Renal cortex interstitium (tissue), 15 donors: ENCODE data around the gene TAS2R3. TPM values are rescaled to one million over a fixed set of nuclear protein-coding genes. Genes with fewer than 3 reads are reported as not detected.
A peak's percentile ranks its signal among the peaks of the same experiment; 100 is the strongest.
"Not testable (repeated sequence)": the region's sequence is repeated elsewhere in the genome, so short reads cannot be mapped to it uniquely, and the experiment has no call there.

Source experiments
- DNase-seq, 11 donors: peaks; one replicate each; pipeline ENCODE4 v3.0.0-alpha.2; 2013; ENCODE audit warnings: low read depth in 9 of 11, low spot score in 4 of 11; ENCODE audit errors: extremely low read depth in 1 of 11
- long read RNA-seq, 16 experiments: transcript quantifications; one replicate each; lab custom pipeline, GENCODE V29; 2026
- polyA plus RNA-seq, 3 donors: library from polyadenylated mRNA; unstranded; fragments of 120-200 nt; gene quantifications; one replicate each; pipeline ENCODE4 v1.2.1, GENCODE V29; 2013; ENCODE audit not compliant: insufficient read length in 3 of 3

TAS2R3 gene, protein sequence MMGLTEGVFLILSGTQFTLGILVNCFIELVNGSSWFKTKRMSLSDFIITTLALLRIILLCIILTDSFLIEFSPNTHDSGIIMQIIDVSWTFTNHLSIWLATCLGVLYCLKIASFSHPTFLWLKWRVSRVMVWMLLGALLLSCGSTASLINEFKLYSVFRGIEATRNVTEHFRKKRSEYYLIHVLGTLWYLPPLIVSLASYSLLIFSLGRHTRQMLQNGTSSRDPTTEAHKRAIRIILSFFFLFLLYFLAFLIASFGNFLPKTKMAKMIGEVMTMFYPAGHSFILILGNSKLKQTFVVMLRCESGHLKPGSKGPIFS
- polyA plus RNA-seq: under 1 TPM; 0.65 to 0.92 (median 0.82) TPM
- long read RNA-seq, donor 1: 0 reads
- long read RNA-seq, donor 2: 0 reads
- long read RNA-seq, donor 3: 0 reads
- long read RNA-seq, donor 4: 0 reads
- long read RNA-seq, donor 5: 0 reads
- long read RNA-seq, donor 6: 0 reads
- long read RNA-seq, donor 7: 0 reads
- long read RNA-seq, donor 8: 0 reads
- long read RNA-seq, donor 9, partial matches to known transcripts: 0 of 1 reads
- long read RNA-seq, donor 9, other reads (novel, unspliced or antisense): 0 of 1 reads
- long read RNA-seq, donor 10: 0 reads
- long read RNA-seq, donor 11: 0 reads
- long read RNA-seq, donor 12: 0 reads
- long read RNA-seq, donor 13: 0 reads
- long read RNA-seq, donor 14: 0 reads
- long read RNA-seq, donor 15, partial matches to known transcripts: 0 of 1 reads
- long read RNA-seq, donor 15, other reads (novel, unspliced or antisense): 0 of 1 reads
- long read RNA-seq, donor 16, partial matches to known transcripts: 0 of 1 reads
- long read RNA-seq, donor 16, other reads (novel, unspliced or antisense): 0 of 1 reads

DNA sequence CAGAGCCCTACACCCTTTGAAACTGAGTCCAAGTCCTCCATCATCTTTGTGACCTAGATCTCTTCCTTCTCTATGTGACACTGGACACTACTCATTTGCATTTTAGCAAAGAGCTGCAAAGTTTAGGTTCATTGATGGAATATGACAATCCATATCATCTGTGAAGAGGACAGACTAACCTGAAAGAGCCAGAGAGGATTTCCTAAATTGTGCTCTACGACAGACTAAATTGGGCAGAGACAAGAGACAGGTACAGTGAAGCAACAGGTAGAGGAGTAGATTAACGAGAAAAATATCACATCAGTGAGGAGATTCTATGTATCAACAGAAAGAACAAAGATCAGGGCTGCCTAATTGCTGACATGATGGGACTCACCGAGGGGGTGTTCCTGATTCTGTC lies at the start of gene TAS2R3:
Gene TAS2R3 (plus strand): TSS at position 301 of the 400 bp plus-strand sequence. CDS start 62 bp downstream, at position 363.
- no peak for DNase-seq

DNA sequence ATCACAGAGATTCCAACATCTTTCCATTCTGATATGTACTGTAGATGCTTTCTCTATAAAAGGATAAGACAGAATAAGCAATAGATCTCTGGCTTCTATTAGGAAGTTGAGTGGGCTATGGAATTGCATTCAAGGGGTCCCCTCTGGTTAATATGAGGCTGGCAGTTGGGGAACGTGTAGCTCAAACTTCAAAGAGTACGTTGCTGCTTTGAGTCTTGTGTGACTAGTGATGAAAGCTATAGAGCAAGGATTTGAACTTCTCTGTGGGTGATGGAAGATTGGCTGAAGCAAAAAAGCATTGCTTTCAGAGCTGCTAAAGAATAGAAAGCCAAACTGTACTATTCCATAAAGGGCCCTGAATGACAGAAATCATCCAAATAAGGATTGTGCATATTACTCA lies 49.3 kb upstream of the TAS2R3 start:
- DNase-seq: no peak

DNA sequence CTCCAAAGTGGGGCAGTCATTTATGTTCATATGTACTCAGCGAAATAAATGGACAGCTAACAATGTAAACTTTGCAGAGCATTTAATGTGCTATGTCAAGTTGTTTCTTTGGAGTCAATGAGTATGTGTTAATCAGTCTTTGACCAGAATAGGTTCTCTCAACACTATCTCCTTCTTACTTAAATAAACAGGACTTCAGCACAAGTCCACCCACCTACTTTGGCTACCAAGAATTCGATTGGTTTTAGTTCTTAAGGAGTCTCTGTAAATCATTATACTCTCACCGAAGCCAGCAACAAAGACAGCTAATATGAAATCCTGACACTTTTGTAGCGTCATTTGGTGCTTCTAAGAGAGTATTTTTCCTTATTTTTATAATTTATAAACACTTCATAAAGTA lies 48.9 kb upstream of the TAS2R3 start:
- DNase-seq: no peak

DNA sequence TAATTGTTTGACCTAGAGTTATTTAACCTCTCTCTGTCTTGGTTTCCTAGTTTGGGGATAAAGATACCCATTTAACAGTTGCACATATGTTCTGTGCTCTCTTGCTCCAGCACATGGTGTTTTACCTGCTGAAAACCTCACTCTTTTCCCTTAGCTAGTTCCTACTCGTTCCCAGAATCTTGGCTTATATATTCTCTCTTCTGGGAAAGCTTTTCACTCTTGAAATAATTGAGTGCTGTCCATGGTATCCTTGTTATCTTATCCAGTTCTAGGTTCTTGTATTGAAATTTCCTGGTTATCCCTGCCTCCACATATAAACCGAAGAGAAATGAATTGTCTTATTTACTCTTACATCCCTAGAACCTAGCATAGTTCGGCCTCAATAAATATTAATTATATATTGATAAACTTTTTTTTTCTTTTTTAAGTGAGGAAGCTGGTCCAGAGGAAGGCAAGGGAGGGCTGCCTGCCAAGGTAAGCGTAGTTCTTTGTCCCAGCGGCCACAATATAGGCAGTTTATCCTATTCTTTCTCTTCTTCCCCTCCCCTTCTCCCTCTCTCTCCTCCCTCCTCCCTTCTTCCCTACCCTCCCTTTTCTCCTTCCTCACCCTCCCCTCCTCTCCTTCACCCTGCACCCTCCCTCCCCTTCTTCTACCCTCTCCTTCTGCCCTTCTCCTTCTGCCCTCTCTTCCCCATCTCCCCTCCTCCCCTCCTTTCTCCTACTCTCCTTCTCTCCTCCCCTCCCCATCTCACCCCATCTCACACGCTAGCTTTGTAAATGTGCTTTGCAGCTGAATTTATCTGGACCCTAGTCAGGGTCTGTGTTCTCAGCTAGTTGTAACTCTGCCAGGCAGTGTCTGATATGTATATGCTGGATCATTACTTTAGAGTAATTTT lies 47.9 kb upstream of the TAS2R3 start:
- no peak for DNase-seq

DNA sequence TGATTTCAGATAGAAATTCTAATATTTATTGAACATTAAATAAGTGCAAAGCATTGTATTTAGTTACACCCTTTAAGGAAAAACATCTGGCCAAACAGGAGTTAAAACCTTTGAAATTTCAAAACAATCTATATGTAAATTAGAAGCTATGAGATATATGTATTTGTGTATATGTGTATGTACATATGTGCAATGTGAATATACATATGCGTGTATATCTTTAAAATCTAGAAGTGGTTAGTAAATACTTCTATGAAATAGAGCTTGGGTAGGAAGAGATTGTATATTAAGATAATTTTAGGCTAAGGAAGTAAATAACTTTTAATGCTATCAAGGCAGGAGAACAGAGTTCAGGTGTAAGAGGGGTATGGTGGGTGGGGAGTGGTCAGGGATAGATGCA lies 46.4 kb upstream of the TAS2R3 start:
- no peak for DNase-seq

DNA sequence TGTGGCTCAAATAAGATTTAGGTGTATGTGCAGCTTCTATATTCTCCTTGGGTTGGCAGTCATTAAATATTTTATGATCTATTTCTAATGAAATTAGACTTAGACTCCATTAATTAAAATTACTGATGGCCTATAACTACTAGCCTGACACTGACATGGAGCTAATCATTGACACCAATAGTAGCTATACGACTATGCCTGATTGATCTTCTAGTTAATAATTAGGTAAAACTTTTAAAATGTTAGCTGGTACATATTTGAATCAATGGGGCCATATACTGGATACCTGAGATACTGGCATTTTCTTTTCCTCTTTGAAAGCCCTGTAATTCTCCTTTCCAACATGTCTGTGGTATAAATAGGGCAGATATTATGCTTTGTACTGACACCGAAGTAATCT lies 41.4 kb upstream of the TAS2R3 start:
- DNase-seq: no peak

DNA sequence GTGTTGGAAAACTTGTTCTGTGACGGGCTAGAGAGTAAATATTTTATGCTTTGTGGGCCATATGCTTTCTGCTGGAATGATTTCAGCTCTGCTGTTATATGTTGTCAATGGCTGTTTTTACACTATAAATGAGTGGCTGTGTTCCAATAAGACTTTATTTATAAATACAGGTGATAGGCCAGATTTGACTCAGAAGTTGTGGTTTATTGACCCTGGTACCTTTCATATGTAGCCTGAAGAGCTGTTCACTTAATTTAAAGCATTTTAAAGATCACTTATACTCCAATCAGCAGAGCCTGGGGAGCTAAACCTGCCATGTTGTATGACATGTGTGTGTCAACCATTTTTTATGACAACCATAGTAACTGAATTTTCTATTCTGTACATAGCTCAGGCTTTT lies 34.9 kb upstream of the TAS2R3 start:
- DNase-seq: no peak

DNA sequence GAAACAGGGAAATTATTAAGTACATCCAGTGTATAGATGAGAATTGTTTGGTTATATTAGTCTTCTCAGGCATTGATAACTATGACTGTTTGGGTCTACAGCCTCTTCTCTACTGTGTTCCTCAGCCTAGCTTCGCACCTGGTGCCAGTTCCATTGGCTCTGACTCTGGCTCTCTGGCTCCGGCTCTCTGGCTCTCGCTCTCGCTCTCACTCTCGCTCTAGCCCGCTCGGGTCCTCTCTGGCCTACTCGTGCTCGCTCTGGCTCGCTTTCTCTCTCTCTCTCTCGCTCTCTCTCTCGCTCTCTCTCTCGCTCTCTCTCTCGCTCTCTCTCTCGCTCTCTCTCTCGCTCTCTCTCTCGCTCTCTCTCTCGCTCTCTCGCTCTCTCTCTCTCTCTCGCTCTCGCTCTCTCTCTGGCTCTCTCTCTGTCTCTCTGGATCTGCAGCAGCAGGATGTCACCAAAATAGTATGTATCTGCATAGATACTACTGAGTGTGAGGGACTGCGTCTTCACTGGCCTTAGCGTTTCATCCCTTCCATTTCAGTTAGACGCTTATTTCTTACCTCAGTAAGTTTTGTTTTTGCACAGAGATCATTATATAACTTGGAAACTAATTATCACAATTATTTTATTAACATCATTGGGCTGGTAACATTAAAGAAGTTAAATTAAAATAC lies 32.3 kb upstream of the TAS2R3 start:
- no peak for DNase-seq

DNA sequence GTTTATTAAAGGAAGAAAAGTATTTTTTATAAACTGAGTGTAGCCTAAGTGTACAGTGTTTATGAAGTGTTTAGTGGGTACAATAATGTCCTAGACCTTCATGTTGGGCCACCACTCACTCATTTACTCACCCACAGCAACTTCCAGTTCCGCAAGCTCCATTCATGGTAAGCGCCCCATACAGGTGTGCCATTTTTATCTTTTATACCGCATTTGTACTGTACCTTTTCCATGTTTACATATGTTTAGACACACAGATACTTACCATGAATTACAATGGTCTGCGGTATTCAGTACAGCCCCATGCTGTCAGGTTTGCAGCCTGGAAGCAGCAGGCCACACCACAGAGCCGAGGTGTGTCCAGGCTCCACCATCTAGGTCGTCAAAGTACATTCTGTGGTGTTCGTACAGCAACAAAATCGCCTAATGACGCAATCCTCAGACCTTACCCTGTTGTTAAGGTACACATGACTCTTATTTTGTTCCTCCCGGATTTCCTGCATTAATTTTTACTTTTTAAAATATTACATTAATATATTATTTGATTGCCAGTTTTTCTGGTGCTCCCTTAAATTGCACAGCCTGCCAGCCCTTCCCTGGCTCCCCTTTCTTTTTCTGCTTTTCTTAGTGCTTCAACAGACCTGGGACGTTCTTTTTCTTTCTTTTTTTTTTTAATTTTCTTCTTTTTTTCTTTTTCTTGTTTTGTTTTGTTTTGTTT lies 26.6 kb upstream of the TAS2R3 start:
- no peak for DNase-seq

DNA sequence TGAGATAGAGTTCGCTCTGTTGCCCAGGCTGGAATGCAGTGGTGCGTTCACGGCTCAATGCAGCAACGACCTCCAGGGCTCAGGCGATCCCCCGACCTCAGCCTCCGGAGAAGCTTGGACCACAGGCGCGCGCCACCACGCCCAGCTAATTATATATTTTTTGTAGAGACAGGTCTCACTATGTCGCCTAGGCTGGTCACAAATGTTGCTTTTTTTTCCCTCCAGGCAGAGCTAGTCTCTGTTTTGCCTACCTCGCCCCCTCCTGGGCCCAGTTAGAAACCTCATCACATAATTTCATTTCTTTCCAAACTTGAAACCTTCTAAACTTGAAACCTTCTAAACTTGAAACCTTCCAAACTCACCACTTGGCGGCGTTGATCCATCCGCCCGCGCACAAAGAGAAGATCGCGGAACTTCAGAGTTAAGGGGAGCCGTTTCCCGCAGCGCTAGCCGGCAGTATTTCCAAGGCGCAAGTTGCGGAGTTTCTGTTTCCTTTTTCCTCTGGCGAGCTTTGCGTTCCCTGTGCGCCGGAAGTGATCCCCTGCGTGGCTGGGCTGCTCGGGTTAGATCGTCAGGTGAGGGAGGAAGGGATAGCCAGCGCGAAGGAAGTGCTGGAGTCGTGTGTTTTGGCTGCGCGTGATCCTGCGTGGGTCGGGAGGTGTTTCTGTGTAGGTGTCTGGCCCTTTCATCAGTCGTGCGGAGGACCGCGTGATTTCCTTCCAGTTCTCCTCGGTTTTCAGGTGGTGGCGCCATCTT lies 25.9 kb upstream of the TAS2R3 start, which contains the start of gene SSBP1:
Gene SSBP1 (plus strand): TSS at position 523 of the 756 bp plus-strand sequence. CDS start 809 bp downstream, outside the sequence.
- DNase-seq: peak; percentile 87 to 96 (median 94)

DNA sequence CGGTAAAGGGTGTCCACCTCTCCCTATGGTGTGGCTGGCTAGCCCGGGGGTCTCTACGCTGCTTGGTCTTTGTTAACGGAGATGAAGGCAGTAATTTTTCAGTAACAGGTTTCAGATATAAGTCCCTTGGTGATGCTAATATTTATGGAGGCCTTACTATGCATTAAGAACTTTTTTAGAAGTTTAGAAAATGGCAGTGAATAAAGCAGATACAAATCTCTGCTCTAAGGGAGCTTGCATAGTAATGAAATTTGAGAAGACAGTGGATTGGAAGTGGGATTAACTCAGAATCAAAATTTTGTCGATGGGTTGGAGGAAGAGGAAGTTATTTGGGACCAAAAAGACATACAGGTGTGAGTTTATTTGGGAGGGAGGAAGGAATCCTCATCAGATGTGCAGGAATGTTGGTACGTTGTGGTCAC lies 25.3 kb upstream of the TAS2R3 start:
- DNase-seq: peak in 1 of 11 donors; percentile 15

DNA sequence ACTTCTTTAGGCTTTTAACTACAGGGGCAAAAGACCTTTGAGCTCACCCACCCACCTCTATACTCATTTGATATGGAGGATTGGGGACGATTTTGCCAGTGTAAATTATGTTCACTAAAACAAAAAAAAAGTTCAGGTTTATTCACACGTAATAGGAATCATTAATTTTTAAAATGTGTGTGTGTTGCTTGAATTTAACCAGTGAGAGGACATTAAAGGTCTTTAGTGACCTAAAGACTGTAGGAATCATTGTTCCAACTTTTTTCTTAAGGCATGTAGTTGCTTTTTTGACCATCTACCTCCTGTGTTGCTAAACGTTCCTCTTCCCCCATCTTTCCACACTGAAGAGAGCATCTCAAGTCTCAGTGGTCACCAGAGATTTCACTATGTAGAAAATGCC lies 24.6 kb upstream of the TAS2R3 start:
- no peak for DNase-seq

DNA sequence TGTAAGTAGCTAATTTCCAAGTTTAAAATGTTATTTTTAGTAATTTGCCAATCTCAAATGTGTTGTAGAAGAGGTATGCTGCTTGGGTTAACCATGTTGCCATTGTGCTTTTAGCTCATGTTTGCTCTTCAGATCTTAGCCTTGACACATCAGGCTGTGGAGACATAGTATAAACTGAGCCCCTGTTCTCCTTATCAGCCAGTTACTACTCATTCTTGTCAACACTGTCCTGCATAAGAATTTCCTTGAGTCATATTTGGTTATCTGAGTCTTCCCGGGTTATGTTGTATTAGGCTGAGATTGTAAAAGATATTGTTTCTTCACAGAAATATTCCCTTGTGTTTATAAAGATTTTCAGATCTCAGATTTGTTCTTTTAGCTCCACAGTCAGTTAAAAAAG lies 21.7 kb upstream of the TAS2R3 start:
- DNase-seq: no peak

DNA sequence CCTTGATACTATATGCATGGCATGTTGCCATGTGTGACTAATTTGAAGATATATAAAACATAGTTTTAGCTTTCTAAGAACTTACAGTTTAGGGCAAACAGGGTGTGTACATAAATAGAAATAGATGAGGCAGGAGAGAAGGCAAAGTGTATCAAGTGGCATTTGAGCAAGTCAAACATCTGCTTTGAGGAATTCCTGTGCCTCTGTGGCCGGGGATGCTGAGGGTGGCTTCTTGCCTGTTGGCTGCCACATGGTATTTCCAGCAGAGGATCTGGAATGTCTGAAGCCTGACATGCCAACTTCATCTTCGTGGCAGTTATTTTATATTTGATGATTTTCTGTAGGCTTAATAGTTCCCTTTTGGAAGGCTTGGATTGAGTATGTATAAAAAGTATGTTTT lies 19.8 kb upstream of the TAS2R3 start:
- DNase-seq: no peak

DNA sequence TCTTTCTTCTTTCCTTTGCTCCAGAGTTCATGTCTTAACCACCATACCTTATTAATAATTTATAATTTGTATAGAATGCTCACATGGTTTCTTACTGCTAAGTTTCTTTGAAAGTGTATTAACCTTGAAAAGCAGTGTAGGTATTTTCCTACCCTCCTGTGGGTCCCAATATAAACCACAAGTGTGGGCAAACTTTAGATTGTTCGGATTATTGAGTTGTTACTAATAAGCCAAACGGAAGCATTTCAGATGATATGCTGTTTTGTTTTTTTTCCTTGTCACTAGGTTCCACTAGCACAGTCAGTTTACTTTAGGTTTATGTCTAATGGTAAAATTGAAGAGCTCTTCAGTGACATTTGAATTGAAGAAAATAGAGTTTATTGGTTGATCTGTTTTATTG lies 15.5 kb upstream of the TAS2R3 start:
- DNase-seq: no peak

DNA sequence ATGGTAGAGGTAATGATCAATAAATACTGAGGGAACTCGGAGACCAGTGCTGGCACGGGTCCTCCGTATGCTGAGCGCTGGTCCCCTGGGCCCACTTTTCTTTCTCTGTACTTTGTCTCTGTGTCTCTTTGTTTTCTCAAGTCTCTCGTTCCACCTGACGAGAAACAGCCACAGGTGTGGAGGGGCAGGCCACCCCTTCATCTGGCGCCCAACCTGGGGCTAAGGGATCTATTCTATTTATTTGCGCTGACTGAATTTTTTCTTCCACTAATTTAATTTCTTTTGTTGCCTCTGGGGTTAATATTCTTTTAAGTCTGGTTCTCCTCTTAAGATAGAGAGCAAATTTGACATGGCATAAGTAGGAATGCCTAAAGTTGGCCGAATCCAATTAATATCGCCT lies 12.0 kb upstream of the TAS2R3 start:
- not testable (repeated sequence) for DNase-seq

DNA sequence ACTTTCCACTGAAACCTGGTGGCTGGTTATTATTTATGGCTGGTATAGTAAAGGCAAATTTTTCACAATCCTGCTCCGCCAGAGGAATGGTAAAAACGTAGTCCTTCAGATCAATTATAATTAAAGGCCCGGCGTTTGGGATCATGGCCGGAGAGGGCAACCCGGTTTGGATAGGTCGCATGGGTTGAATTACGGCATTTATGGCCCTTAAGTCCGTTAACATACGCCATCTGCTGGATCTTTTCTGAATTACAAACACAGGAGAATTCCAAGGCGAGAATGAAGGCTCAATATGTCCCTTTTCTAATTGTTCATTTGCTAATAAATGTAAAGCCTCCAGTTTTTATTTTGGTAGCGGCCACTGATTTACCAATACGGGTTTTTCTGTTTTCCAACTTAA lies 11.3 kb upstream of the TAS2R3 start:
- no peak for DNase-seq
